T-helper 22 cell (primary cell): ENCODE data around the gene BTN3A1.
A peak's percentile ranks its signal among the peaks of the same experiment; 100 is the strongest.
"Not testable (repeated sequence)": the region's sequence is repeated elsewhere in the genome, so short reads cannot be mapped to it uniquely, and the experiment has no call there.

Source experiments
- DNase-seq: peaks from one replicate; pipeline ENCODE4 v3.0.0-alpha.2; 2020; ENCODE audit warnings: low read depth

BTN3A1 gene

DNA sequence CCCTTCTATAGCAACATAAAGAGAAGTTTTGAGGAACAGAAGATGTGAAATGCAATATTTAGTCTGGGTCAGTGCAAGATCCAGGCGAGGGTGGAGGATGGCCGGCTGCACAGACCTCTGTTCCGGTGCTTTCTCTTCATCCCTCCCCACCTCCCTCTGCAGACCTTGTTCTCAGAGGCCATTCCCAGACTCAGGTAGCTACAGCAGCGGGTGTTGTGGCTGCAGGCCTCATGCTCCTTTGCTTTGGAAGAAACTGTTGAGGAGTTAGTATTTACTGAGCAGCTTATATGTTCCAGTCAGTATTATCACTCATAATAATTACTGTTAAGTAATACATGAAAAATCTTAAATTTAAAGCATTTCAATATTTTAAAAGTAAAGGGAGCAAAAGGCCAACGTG, 39.9 kb downstream of the BTN3A1 start:
- DNase-seq: no peak

DNA sequence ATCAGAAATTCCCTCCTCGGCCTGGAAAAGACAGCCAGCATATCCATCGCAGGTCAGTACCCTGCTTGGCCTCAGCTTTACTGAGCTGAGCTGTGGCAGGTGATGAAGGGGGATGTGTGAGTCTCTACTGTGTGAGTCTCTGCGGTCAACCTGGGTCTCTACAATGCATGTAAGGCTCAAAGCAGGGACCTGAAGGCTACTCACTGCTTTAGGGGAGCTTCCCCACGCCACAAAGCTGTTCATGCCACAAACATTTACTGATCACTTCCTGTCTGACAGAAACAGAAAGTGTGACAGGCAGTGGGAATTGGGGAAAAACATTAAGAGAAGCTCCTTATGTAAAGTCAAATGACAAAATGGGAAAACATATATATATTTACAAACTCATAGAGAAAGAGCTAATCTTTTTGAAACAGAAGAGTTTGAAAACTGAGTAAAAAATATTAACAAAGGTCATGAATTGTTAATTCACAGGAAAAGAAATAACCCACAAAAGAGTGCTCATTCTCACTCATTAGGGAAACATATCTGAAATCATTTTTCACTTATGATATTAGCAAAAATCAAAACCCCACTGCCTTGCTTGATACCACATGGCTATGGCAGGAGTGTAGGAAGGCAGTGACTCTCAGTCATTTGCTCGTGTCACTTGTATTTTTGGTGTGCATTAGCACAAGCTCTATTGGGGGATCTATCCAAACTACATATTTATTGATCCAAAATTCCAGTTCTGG, 44.0 kb downstream of the BTN3A1 start:
- peak; percentile 6 for DNase-seq

DNA sequence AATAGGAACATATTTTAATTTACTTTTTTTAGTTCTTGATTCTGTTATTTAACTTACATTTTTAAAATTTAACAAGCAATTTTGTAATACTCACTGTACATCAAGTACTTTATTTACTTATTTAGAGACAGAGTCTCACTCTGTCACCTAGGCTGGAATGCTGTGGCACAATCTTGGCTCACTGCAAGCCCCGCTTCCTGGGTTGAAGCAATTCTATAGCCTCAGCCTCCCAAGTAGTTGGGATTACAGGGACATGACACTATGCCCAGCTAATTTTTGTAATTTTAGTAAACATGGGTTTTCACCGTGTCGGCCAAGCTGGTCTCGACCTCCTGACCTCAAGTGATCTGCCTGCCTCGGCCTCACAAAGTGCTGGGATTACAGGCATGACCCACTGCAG, 45.2 kb downstream of the BTN3A1 start:
- DNase-seq: no peak

DNA sequence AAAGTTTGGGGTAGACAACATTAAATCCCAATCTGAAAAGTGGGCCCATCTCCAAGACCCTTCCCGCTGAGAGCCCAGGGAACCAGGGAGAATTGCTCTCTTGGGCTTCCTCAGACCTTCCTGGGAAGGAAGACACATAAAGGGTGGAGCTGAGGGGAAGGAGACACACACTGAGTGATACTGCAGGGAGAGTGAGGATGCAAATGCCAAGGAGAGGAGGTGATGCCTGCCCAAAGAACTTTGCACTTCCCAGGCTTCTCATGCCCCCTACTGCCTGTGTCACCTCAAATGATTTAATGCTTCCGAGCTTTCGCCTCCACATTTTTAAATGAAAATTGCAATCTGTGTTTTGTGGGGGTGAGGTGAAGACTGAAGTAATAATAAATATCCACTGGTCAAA, 48.2 kb downstream of the BTN3A1 start:
- no peak for DNase-seq

DNA sequence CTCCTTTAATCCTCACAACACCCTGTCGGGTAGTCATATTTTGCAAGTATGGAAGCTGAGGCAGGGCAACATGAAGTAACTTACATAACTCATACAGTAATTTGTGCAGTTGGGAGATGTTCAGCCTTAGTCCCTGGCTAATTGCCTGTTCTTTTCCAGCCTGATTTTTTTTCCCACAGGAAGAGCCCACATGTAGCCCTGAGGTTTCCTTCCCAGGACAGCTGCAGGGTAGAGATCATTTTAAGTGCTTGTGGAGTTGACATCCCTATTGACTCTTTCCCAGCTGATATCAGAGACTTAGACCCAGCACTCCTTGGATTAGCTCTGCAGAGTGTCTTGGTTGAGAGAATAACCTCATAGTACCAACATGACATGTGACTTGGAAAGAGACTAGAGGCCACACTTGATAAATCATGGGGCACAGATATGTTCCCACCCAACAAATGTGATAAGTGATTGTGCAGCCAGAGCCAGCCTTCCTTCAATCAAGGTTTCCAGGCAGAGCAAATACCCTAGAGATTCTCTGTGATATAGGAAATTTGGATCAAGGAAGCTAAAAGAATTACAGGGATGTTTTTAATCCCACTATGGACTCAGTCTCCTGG, 50.7 kb downstream of the BTN3A1 start:
- DNase-seq: no peak

DNA sequence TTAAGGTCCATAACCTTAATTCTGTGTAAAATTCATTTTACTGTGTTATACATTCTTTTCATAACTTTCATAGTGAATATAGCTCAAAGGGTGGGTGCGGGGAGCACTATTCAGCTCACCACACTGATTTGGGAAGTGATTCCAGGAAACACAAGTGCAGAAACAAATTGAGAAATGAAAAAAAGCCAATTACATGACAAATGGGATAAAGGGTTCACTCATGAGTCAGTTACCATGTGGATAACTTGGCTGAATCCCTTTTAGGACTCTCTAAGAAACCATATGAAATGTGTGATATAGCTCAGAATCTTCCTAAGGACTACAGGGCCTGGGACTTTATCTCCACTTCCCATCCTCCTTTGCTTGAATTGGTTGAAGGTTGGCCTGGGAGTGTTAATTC, 52.6 kb downstream of the BTN3A1 start:
- no peak for DNase-seq

DNA sequence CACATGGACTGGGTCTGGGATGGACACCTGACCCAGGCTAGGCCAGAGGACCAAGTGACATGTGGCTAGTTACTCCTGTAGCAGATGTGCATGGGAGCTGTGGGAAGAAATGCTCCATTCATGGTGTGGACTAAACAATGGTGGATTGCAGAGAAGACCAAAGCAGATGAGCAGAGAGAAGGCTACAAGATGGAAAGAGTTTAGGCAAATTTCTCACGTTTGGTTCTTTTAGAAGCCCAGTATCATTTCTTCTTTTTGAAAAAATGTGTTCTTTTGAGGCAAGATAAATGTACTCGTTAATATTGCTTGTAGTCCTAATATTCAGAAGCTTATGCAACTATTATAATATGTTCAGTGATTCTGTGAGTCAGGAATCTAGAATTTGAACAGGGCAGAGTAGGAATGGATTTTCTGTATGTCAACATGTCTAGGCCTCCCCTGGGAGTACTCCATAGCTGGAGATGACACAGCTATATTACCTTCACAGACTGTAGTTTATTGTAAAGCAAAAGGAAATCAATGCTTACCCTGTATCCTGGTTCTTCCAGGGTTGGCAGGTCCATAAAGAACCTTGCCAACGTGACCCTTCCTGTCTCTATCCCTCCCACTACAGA, 53.4 kb downstream of the BTN3A1 start:
- DNase-seq: no peak

DNA sequence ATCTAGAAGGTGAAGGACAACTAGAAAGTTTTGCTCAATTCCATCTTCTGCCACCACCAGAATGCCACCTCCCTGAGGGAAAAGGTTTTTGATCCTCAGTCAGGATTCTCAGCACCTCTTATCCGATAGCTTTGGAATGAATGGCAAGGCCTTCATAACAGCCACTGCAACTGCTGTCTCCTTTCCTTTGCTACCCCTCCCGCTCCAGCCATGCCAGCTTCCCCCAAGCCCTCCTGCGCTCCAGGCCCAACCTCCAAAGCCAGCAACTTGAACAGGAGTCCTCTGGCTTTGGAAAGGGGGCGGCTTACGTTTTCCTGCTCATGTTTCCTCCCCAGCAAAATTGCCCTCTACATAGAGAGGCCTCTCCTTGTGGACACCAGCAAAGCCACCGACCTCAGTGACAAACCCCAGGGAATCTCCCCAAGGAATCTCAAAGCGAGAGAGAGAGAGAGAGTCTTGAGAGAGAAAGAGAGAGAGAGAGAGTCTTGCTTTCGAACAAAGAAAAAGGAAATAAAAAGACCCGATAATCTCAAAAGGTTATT, 55.3 kb downstream of the BTN3A1 start:
- no peak for DNase-seq

DNA sequence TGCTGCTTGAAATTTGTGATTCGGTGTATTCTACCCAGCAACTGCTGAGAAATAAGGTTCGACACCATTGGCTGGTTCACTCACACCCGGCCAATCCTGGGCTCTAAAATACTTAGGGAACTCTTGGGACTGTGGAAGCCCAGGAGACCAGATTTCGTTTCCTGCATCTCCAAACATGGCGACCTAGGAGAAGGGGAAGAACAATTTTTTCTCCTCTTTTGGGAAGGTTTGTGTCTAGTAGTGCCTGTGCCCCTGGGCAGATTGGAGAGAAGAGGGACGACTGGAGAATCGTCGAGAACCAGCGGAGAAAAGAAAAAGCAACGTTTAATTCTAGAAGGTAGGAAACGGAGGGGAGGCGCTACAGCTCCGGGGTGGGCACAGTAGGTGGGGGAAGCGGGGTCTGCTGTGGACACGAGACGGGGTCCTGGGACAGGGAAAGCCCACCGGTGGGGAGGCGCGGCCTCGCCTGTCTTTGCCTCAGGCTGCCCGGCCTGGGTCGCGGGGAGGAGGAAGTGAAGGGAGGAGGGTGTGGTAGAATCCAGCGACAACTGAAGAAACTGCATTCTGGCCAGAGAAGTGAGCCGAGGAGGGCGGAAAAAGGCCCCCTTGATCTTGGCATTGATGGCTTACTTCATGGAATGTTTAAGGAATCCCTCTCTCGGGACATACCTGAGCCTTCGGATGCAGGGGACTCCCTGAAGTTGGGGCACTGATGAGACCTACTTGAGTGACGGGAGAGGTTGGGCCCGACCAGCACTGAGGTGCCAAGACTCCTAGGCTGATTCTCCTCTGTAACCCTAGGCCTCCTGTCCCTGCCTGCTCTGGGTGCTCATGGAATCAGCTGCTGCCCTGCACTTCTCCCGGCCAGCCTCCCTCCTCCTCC, 56.0 kb downstream of the BTN3A1 start, which contains the start of gene BTN2A1:
BTN2A1 (plus strand) TSS at position 150 of the 883 bp plus-strand sequence; CDS start at position 832, 682 bp downstream.
- peak; percentile 65 for DNase-seq

DNA sequence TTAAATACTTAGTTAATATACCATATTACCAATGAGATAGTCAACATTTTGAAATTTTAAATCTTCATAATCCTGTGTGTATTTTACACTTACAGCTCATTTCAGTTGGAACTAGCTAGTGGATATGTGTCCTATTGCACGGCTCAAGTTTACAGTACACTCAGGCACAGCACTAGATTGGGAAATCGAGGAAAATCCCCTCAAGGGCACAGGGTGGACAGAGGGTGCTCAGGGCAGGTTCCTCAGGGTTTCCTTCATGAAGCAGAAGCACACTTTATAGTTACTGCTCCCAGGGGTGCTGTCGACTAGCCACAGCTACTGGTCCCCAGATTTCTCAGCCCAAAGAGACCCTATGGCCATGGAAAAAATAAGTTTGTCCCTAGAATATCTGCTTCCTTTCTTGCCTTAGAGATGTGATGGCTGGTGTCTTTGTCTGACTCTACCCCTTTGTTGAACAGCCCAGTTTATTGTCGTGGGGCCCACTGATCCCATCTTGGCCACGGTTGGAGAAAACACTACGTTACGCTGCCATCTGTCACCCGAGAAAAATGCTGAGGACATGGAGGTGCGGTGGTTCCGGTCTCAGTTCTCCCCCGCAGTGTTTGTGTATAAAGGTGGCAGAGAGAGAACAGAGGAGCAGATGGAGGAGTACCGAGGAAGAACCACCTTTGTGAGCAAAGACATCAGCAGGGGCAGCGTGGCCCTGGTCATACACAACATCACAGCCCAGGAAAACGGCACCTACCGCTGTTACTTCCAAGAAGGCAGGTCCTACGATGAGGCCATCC, 57.1 kb downstream of the BTN3A1 start:
- DNase-seq: no peak

DNA sequence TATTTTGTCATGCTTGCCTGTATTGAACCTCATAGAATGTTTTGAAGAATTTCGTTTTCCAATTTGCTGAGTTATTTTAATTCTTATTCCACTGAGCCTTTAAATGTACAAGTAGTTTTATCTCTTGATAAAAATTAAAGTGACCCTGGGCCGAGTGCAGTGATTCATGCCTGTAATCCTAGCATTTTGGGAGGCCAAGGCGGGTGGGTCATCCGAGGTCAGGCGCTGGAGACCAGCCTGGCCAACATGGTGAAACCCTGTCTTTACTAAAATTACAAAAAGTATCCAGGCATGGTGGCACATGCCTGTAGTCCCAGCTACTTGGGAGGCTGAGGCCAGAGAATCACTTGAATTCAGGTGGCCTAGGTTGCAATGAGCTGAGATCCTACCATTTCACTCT, 59.3 kb downstream of the BTN3A1 start:
- DNase-seq: not testable (repeated sequence)

DNA sequence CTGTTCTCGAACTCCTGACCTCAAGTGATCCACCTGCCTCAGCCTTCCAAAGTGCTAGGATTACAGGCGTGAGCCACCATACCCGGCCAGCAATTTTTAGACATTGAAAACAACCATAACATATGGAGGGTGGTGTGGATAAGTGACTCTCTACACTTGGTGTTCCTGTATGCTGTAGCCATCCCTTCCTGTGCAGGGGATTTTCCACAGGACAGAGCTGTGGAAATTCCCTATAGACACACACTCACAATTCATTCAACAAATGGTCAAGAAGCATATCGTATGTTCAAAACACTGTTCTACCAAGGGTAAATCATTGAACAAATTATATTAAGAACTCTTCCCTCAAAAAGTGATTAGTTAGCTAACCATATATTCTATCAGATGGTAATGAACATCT, 61.9 kb downstream of the BTN3A1 start:
- DNase-seq: no peak

DNA sequence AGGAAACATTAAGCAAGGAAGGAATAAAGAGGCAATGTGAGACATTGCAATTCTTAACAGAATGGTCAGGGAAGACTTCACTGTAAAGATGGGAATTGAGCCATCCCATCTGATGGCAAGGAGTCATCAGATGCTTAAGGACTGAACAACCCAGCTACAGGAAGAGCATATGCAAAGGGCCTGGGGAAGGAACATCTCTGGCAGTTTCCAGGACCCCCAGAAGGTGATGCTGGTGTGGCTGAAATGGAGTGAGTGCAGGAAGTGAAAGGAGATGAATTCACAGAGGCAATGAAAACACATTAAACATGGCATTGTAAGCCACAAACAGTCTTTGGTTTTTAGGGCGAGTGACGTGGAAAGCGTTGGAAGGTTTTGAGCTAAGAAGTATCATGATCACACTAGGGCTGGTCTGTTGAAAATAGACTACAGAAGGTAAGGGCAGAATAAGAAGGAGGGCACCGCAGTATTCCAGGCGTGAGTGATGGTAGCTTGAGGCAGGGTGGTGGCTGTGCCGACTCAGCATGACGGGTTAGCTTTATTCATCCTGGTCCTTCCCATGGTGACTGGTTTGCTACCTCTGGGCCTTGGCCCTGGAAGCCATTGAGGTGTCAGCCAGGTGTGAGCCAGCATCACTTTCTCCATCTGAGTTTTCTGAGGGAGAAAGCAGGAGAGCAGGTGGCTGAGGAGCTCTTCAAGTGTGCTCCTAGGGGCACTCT, 62.5 kb downstream of the BTN3A1 start:
- no peak for DNase-seq
